ENCODE results near the gene HSD11B1L. TPM values are rescaled to one million over a fixed set of nuclear protein-coding genes. Genes with fewer than 3 reads are reported as not detected.

The HSD11B1L gene
- total and polyA plus RNA-seq, 2 donors (not counting 3 experiments of a cell fraction or from before 2014, with no cell fraction given), result 4.4 to 9.1 TPM

DNA sequence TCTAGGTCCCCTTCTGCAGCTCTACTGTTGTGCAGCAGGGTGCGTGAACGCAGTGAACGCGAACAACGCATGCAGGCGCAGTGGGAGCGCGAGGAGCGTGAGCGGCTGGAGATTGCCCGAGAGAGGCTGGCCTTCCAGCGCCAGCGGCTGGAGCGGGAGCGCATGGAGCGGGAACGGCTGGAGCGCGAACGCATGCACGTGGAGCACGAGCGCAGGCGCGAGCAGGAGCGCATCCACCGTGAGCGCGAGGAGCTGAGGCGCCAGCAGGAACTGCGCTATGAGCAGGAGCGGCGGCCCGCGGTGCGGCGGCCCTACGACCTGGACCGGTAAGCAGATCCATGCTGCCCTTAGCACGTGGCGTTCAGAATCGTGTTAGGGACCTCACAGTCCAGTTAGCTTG, 19.3 kb upstream of the HSD11B1L start:
- intact Hi-C loops (cut with micrococcal nuclease), result no loop called here
- no peak overlapping the region for H2AFZ ChIP-seq (ENCODE audit: low read depth, low read length)

More for the DNA sequence above, 19.3 kb upstream of the HSD11B1L start:
- TF ChIP-seq, protein P1, sequence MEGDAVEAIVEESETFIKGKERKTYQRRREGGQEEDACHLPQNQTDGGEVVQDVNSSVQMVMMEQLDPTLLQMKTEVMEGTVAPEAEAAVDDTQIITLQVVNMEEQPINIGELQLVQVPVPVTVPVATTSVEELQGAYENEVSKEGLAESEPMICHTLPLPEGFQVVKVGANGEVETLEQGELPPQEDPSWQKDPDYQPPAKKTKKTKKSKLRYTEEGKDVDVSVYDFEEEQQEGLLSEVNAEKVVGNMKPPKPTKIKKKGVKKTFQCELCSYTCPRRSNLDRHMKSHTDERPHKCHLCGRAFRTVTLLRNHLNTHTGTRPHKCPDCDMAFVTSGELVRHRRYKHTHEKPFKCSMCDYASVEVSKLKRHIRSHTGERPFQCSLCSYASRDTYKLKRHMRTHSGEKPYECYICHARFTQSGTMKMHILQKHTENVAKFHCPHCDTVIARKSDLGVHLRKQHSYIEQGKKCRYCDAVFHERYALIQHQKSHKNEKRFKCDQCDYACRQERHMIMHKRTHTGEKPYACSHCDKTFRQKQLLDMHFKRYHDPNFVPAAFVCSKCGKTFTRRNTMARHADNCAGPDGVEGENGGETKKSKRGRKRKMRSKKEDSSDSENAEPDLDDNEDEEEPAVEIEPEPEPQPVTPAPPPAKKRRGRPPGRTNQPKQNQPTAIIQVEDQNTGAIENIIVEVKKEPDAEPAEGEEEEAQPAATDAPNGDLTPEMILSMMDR (IDR thresholded peaks at IDR 0.05; ENCODE audit: extremely low read depth in 1 of 2, insufficient read depth in 1 of 2, low read depth in 1 of 2, low read length in 2 of 2), result no peak
- no peak for TF ChIP-seq POLR2AphosphoS5 (IDR thresholded peaks at IDR 0.05; ENCODE audit: insufficient read depth, low read depth, low read length)
- TF ChIP-seq POLR2A (IDR thresholded peaks at IDR 0.05; ENCODE audit: low read depth, low read length), result no peak
- TF ChIP-seq MYC (IDR thresholded peaks at IDR 0.05; ENCODE audit: low read depth, low read length), result no peak
- no peak for TF ChIP-seq MAX (IDR thresholded peaks at IDR 0.05; ENCODE audit: insufficient read depth, insufficient read length)
- no peak for TF ChIP-seq GATA2 (IDR thresholded peaks at IDR 0.05; ENCODE audit: insufficient read depth, insufficient read length, low read depth, low read length)
- TF ChIP-seq FOS (IDR thresholded peaks at IDR 0.05; ENCODE audit: borderline replicate concordance, insufficient read depth, low read length), result no peak
- ChIA-PET POLR2A (no interaction called here), CTCF (no interaction called here)
- H3K4me2 ChIP-seq (ENCODE audit: insufficient read depth, low read length), result no peak overlapping the region
- dilution Hi-C loops (cut with MboI; ENCODE audit: extremely low pct_ligation_motif_present, low sequenced_read_pairs), result no loop called here
- H3K9me1 ChIP-seq (replicated peaks; ENCODE audit: control insufficient read depth, extremely low read depth, insufficient read depth, low read length), result no peaks in the 10 kb centered on the region
- H3K36me3 ChIP-seq (ENCODE audit: control insufficient read depth in 2 of 2, extremely low read depth in 1 of 2, insufficient read depth in 2 of 2, low read length in 2 of 2), result peaks cover 31 to 57% of the 10 kb centered on the region in 2 experiments
- FAIRE-seq (no peak), DNase-seq (ENCODE audit: low read depth, low spot score) (no peak)
- H3K9me3 ChIP-seq (replicated peaks; ENCODE audit: control insufficient read depth, insufficient read depth, low read length), result no peaks in the 10 kb centered on the region
- H3K9ac ChIP-seq (replicated peaks; ENCODE audit: extremely low read depth, insufficient read depth, low read length), result no peak overlapping the region
- no TSS peak for BruUV-seq (replicated peaks)
- H3K27me3 ChIP-seq (ENCODE audit: control insufficient read depth in 2 of 2, insufficient read depth in 2 of 2, low read length in 2 of 2), result no peaks in the 10 kb centered on the region
- H4K20me1 ChIP-seq (replicated peaks; ENCODE audit: control insufficient read depth, extremely low read depth, insufficient read depth, low read length), result no peaks in the 10 kb centered on the region
- H3K79me2 ChIP-seq (ENCODE audit: control insufficient read depth, insufficient read depth, low read length), result no peaks in the 10 kb centered on the region
- no peaks in the 10 kb centered on the region for H3K4me1 ChIP-seq (ENCODE audit: control insufficient read depth, extremely low read depth, insufficient read depth, low read length)
- no peak overlapping the region for H3K27ac ChIP-seq (ENCODE audit: insufficient read depth, low read depth, low read length)
- H3K4me3 ChIP-seq (replicated peaks in 1 of 3; ENCODE audit: insufficient read depth in 1 of 3, low read depth in 1 of 3, low read length in 3 of 3), result no peak overlapping the region

All from endothelial cell of umbilical vein (primary cell).